ENCODE results near the gene DSG2. TPM values are rescaled to one million over a fixed set of nuclear protein-coding genes. Genes with fewer than 3 reads are reported as not detected.

The DSG2 gene
- total and polyA plus RNA-seq, 2 experiments from 2014 or later: 67.7 to 105 TPM

- H3K4me2 ChIP-seq: no peak overlapping the region
- no peak overlapping the region for H2AFZ ChIP-seq
- H3K9me2 ChIP-seq (replicated peaks; ENCODE audit: insufficient read depth): no peaks in the 10 kb centered on the region
- DNase-seq (ENCODE audit: low spot score): no peak
- H3K27me3 ChIP-seq: no peaks in the 10 kb centered on the region
- no peak overlapping the region for H3K27ac ChIP-seq
- 81% methylated on average over 9 of the region's 9 CpGs for WGBS (ENCODE audit: low lambda C conversion rate, missing lambda C conversion rate)
- H3K36me3 ChIP-seq (replicated peaks; ENCODE audit: insufficient read depth, low read depth): no peaks in the 10 kb centered on the region
- no peak overlapping the region for H3K4me3 ChIP-seq
- no peaks in the 10 kb centered on the region for H4K20me1 ChIP-seq (ENCODE audit: insufficient read depth, poor library complexity, severe bottlenecking)
- H3K9me3 ChIP-seq (ENCODE audit: low read depth): no peaks in the 10 kb centered on the region
- H3K79me2 ChIP-seq: no peaks in the 10 kb centered on the region
- TF ChIP-seq EZH2 (IDR thresholded peaks at IDR 0.05; ENCODE audit: borderline replicate concordance) (no peak), EZH2phosphoT487 (IDR thresholded peaks at IDR 0.05; ENCODE audit: low read depth, severe bottlenecking, unreplicated experiment) (no peak)
- TF ChIP-seq, protein P1, sequence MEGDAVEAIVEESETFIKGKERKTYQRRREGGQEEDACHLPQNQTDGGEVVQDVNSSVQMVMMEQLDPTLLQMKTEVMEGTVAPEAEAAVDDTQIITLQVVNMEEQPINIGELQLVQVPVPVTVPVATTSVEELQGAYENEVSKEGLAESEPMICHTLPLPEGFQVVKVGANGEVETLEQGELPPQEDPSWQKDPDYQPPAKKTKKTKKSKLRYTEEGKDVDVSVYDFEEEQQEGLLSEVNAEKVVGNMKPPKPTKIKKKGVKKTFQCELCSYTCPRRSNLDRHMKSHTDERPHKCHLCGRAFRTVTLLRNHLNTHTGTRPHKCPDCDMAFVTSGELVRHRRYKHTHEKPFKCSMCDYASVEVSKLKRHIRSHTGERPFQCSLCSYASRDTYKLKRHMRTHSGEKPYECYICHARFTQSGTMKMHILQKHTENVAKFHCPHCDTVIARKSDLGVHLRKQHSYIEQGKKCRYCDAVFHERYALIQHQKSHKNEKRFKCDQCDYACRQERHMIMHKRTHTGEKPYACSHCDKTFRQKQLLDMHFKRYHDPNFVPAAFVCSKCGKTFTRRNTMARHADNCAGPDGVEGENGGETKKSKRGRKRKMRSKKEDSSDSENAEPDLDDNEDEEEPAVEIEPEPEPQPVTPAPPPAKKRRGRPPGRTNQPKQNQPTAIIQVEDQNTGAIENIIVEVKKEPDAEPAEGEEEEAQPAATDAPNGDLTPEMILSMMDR (IDR thresholded peaks at IDR 0.05; ENCODE audit: poor library complexity): no peak
- H3K4me1 ChIP-seq (ENCODE audit: insufficient read depth): no peaks in the 10 kb centered on the region
These were observed 60.6 kb downstream of the DSG2 start for GRCh38 chr18:31558567-31558966.

GRCh38 chr18:31562726-31563125 lies 64.7 kb downstream of the DSG2 start:
- DNase-seq (ENCODE audit: low spot score): no peak
- Histone ChIP-seq H3K9me3 (ENCODE audit: low read depth) (no peaks in the 10 kb centered on the region), H3K4me1 (ENCODE audit: insufficient read depth) (peaks cover 9% of the 10 kb centered on the region), H3K27me3 (no peaks in the 10 kb centered on the region), H3K27ac (no peak overlapping the region), H3K79me2 (no peaks in the 10 kb centered on the region), H2AFZ (no peak overlapping the region), H3K4me2 (no peak overlapping the region), H3K9me2 (replicated peaks; ENCODE audit: insufficient read depth) (no peaks in the 10 kb centered on the region), H4K20me1 (ENCODE audit: insufficient read depth, poor library complexity, severe bottlenecking) (no peaks in the 10 kb centered on the region), H3K4me3 (no peak overlapping the region), H3K36me3 (replicated peaks; ENCODE audit: insufficient read depth, low read depth) (no peaks in the 10 kb centered on the region)
- 54% methylated on average over 4 of the region's 4 CpGs for WGBS (ENCODE audit: low lambda C conversion rate, missing lambda C conversion rate)
- TF ChIP-seq EZH2 (IDR thresholded peaks at IDR 0.05; ENCODE audit: borderline replicate concordance) (no peak), EZH2phosphoT487 (IDR thresholded peaks at IDR 0.05; ENCODE audit: low read depth, severe bottlenecking, unreplicated experiment) (no peak)
- TF ChIP-seq, protein P1 (IDR thresholded peaks at IDR 0.05; ENCODE audit: poor library complexity): no peak

DNA sequence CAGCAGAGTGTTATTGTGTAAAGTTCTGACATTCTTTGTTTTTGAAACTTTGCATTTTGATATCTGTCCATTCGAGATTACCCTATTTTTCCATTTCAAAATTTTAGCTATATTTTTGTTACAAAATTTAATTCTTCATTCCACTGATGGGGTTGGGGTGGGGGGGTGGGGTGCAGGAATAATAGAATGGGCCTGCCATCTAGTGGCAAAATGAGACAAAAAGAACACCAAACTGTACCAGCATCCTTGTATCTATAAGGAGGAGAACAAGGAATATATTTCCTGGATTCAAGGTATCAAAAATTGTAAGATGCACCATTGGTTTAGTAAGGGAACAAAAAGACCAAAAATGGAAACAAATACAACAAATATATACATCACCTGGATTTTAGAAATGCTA lies 65.8 kb downstream of the DSG2 start:
- H3K4me2 ChIP-seq: no peak overlapping the region
- H3K79me2 ChIP-seq: no peaks in the 10 kb centered on the region
- H3K4me3 ChIP-seq: no peak overlapping the region
- no peak for DNase-seq (ENCODE audit: low spot score)
- TF ChIP-seq, protein P1 (IDR thresholded peaks at IDR 0.05; ENCODE audit: poor library complexity): peak; percentile 35
- TF ChIP-seq EZH2phosphoT487 (IDR thresholded peaks at IDR 0.05; ENCODE audit: low read depth, severe bottlenecking, unreplicated experiment) (no peak), EZH2 (IDR thresholded peaks at IDR 0.05; ENCODE audit: borderline replicate concordance) (no peak)
- peaks cover 9% of the 10 kb centered on the region for H3K4me1 ChIP-seq (ENCODE audit: insufficient read depth)
- no peak overlapping the region for H2AFZ ChIP-seq
- no peaks in the 10 kb centered on the region for H3K9me3 ChIP-seq (ENCODE audit: low read depth)
- no peaks in the 10 kb centered on the region for H4K20me1 ChIP-seq (ENCODE audit: insufficient read depth, poor library complexity, severe bottlenecking)
- no peaks in the 10 kb centered on the region for H3K27me3 ChIP-seq
- H3K9me2 ChIP-seq (replicated peaks; ENCODE audit: insufficient read depth): no peaks in the 10 kb centered on the region
- WGBS (ENCODE audit: low lambda C conversion rate, missing lambda C conversion rate): 23% methylated on average over 1 of the region's 1 CpG
- no peak overlapping the region for H3K27ac ChIP-seq
- no peaks in the 10 kb centered on the region for H3K36me3 ChIP-seq (replicated peaks; ENCODE audit: insufficient read depth, low read depth)

- 90% methylated on average over 2 of the region's 2 CpGs for WGBS (ENCODE audit: low lambda C conversion rate, missing lambda C conversion rate)
- Histone ChIP-seq H3K27me3 (no peaks in the 10 kb centered on the region), H3K4me3 (no peak overlapping the region), H3K36me3 (replicated peaks; ENCODE audit: insufficient read depth, low read depth) (no peaks in the 10 kb centered on the region), H3K27ac (no peak overlapping the region), H3K9me3 (ENCODE audit: low read depth) (no peaks in the 10 kb centered on the region), H3K79me2 (no peaks in the 10 kb centered on the region), H3K4me2 (no peak overlapping the region), H2AFZ (no peak overlapping the region), H3K4me1 (ENCODE audit: insufficient read depth) (peaks cover 9% of the 10 kb centered on the region), H4K20me1 (ENCODE audit: insufficient read depth, poor library complexity, severe bottlenecking) (no peaks in the 10 kb centered on the region), H3K9me2 (replicated peaks; ENCODE audit: insufficient read depth) (no peaks in the 10 kb centered on the region)
- TF ChIP-seq, protein P1 (IDR thresholded peaks at IDR 0.05; ENCODE audit: poor library complexity): no peak
- no peak for TF ChIP-seq EZH2 (IDR thresholded peaks at IDR 0.05; ENCODE audit: borderline replicate concordance)
- TF ChIP-seq EZH2phosphoT487 (IDR thresholded peaks at IDR 0.05; ENCODE audit: low read depth, severe bottlenecking, unreplicated experiment): no peak
- no peak for DNase-seq (ENCODE audit: low spot score)
These were observed 67.4 kb downstream of the DSG2 start for GRCh38 chr18:31565345-31565744.
